GM18873 (cell line): ENCODE data around the gene CHST7.

Experiments
- ATAC-seq: cut with Tn5 transposase; IDR thresholded peaks from one replicate; pipeline ENCODE4 v1.9.1; 2021; ENCODE audit warnings: mild to moderate bottlenecking, moderate library complexity, moderate number of reproducible peaks; ENCODE audit not compliant: unreplicated experiment, low FRiP score

CHST7 gene

DNA sequence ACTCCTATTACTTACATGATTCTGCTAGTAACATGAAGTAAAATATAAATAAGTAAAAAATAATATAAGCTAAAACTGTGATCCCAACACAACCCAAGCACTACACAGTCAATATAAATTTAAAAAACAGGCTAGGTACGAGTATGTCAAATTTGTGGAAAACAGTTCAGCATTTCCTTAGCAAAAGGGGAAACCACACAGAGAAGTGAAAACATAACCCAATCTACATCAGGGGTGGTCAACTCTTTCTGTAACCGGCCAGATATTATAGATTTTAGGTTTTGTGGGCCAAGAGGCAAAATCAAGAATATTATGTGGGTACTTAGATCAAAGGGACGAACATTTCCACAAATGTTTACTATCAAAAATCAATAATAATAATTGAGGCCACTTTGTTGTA lies 70.1 kb downstream of the CHST7 start:
- ATAC-seq, result no peak

DNA sequence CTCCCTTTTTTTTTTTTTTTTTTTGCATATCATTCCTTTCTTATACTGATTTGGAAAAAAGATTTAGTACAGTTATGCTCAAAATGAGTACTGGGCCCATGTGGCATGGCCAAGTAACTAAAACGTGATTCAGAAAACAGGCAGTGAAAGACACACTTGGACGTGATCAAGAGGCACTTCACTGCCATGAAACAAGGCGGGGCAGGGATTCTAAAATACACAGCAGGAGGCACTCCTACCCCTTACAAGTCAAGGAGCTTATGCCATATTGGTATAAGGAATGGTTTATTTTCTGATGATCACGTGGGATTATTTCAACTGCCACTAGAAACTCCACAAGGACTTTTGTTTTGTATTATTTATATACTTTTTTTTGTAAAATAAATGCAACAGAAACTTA lies 72.0 kb downstream of the CHST7 start:
- ATAC-seq, result no peak

GRCh38 chrX:46647251-46647650 lies 73.7 kb downstream of the CHST7 start:
- no peak for ATAC-seq
